ENCODE measurements around the gene ASTN2.

The ASTN2 gene

DNA sequence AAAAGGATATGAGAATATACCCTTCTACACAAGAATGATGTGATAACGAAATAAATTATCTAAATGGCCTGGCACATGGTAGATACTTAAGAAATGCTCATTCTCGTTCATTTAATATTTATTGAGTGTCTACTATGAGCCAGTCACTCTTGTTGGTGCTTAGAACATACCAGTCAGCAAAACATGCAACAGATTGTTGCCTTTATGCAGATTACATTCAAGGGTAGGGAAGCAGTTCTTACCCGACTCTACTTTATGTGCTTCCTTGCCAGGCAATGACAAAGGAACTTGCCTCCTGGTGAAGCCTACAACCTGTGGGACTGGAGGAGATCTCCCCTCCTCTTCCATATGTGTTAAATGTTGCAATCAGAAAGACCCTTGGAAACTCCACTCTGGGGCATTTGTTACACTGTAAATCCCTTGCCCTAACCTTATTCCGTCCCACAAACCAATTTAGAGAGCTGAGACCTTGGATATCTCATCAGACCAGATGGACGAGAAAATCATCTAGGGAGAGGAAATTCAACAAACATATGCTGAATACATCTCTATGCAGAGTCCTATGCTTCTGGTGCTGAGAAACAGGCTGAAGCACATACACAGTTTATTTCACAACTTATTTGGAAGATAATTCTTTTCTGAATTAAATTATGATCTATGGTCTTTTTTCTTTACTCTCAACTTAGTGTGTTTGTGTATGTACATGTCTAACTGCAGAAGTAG lies 855.9 kb downstream of the ASTN2 start:
- TF ChIP-seq, protein P1, sequence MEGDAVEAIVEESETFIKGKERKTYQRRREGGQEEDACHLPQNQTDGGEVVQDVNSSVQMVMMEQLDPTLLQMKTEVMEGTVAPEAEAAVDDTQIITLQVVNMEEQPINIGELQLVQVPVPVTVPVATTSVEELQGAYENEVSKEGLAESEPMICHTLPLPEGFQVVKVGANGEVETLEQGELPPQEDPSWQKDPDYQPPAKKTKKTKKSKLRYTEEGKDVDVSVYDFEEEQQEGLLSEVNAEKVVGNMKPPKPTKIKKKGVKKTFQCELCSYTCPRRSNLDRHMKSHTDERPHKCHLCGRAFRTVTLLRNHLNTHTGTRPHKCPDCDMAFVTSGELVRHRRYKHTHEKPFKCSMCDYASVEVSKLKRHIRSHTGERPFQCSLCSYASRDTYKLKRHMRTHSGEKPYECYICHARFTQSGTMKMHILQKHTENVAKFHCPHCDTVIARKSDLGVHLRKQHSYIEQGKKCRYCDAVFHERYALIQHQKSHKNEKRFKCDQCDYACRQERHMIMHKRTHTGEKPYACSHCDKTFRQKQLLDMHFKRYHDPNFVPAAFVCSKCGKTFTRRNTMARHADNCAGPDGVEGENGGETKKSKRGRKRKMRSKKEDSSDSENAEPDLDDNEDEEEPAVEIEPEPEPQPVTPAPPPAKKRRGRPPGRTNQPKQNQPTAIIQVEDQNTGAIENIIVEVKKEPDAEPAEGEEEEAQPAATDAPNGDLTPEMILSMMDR (IDR thresholded peaks at IDR 0.05; ENCODE audit: low read depth, low read length): no peak
- H3K4me3 ChIP-seq (ENCODE audit: low read depth, low read length): no peak overlapping the region

DNA sequence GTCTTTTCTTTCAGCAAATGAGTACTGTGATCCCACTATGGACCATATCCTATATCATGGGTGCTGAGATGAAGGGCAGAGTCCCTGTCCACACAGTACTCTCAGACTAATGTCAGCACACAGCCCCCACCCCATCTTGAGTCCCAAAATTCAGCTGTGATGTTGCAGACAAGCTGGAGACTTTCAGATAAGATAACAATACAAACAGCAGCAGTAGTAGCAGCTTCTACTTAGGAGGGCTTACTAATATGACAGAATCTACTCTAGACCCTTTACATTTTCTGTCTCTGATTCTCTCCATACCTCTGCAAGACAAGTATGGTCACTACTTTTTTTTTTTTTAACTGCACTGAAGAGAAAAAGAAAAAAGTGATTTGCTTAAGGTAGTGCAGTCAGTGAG lies 856.8 kb downstream of the ASTN2 start:
- TF ChIP-seq, protein P1 (IDR thresholded peaks at IDR 0.05; ENCODE audit: low read depth, low read length): no peak
- H3K4me3 ChIP-seq (ENCODE audit: low read depth, low read length): no peak overlapping the region

DNA sequence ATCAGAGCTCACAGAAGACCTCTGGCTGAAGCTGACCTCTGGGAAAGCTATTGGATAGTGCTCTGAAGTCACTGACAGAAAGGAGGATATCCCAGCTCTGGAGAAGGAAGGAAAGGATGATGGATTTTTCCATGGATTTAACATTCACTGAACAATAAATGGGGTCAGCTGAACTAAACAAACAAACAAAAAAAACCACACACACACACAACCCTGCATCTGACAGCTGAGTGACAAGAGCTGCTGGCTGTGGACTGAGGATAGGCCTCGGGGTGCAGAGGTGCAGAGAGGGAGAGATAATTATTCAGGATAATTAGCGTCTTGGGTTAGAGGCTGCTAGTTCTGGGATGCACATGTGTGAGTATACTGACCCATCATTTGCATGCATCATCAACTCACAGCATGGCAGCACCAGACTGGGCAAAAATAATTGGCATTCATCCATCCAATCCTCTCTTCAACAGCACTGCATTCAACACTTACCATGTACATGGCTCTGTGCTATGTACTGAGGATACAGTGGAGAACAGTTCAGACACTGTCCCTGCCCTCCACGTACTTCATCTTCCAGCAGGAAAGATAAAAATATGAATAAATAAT lies 859.2 kb downstream of the ASTN2 start:
- TF ChIP-seq, protein P1 (IDR thresholded peaks at IDR 0.05; ENCODE audit: low read depth, low read length): no peak
- H3K4me3 ChIP-seq (ENCODE audit: low read depth, low read length): no peak overlapping the region

DNA sequence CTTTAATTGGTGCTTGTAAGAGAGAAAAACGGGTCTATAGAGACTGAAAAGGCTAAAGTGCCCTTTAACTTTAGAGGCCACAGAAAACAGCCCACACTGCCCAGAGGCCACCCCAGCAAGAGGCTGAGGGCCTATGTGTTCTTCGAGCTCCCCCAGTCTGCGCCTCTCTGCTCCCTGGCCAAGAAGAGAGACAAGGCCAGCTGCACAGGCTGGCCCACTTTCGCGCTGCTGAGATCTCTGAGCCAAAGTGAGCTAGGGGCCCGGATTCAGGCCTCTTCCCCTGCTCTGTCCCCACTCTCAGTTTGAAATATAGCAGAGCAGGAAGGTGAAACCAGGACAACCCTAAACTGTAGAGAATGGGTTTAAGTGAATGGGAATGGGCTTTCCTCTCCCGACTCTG lies 859.7 kb downstream of the ASTN2 start:
- H3K4me3 ChIP-seq (ENCODE audit: low read depth, low read length): no peak overlapping the region
- TF ChIP-seq, protein P1 (IDR thresholded peaks at IDR 0.05; ENCODE audit: low read depth, low read length): no peak

DNA sequence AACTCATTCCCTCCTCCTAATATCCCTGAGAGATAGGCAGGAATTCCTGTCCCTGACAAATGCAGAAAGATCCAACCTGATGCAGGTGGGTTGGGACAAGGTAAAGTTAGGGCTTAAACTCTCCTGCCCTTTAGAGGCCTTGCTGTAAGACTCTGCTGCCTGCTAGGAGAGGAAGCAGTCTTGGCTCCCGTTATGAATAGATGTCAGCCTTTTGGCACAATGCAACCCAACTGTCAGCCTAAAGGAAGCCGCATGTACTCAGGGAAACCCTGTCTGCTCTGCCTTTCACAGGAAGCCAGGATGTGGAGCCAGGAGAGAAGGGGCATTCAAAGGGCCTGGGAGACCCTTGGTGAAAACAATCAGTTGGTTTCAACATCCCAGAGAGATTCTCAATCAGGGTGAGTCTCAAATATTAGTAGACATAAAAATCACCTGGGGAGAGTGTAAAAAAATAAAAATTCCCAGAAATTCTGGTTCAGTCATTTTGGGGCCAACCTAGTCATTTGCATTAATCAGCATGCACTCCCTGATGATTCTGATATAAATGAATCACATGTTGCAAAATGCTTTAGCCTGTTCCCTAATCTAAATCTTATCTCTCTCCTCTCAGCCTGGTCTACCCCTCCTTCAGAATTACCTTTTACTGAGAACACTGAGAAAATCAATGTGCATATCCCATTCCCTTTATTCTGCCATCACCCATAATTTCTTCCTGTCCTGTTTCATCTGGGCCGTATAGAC lies 864.0 kb downstream of the ASTN2 start:
- no peak overlapping the region for H3K4me3 ChIP-seq (ENCODE audit: low read depth, low read length)
- TF ChIP-seq, protein P1 (IDR thresholded peaks at IDR 0.05; ENCODE audit: low read depth, low read length): no peak

DNA sequence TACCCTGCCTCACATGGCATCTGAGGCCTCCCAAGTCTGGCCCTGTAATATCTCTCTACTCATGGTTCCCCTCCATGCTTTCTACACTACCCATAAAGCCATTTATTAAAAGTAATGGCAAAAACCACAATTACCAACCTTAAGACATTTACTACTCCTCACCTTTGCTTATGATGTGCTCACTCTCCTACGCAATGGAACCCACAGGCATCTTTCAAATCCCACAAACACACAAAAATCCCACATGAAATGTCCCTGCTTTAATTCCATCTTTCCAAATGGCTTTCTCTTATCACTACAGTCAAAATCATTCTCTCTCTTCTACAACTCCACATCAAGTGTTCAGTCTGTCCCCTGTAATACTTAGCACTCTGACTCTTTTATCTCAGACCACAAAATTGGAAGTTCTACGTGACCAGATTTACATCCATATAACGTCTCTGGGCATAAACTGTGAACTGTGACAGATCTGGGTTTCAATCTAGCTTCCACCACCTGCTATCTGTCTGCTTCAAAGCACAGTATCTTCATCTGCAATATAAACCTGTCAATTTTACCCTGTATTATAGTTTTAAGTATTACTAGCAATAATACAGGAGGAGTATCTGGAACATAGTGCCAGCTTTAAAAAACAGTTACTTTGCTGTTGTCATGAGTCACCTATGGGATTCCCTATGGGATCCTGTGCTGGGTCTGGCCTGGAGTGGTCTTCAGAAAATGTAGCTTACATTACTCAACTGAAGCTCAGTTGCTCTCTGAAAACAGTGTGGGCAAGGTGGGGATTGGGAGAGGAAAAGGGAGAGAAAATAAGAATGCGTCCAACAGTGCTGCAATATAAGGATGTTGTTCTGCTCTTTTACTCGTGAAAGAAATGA lies 864.8 kb downstream of the ASTN2 start:
- H3K4me3 ChIP-seq (ENCODE audit: low read depth, low read length): no peak overlapping the region
- TF ChIP-seq, protein P1 (IDR thresholded peaks at IDR 0.05; ENCODE audit: low read depth, low read length): no peak
